ENCODE data around the gene HTR3A. TPM values are rescaled to one million over a fixed set of nuclear protein-coding genes. Genes with fewer than 3 reads are reported as not detected.

Gene HTR3A
- 0.21 TPM in 1 of 2 replicates, not detected in the other for total RNA-seq

GRCh38 chr11:113974741-113975470, at the start of gene HTR3A:
HTR3A (plus strand) TSS chr11:113975108; CDS start chr11:113975326, 218 bp downstream.

Other genes starting within 250 kb of the HTR3A start
- 18.3 and 18.8 TPM in 2 replicates for gene ZW10, start 201.4 kb upstream of the HTR3A start, total RNA-seq
- not detected in 2 replicates for gene CLDN25, start 195.3 kb upstream of the HTR3A start, total RNA-seq
- 40.9 and 43.1 TPM in 2 replicates for gene USP28, start 99.5 kb upstream of the HTR3A start, total RNA-seq
- gene HTR3B, start 70.3 kb upstream of the HTR3A start, total RNA-seq, result not detected in 2 replicates
- gene ZBTB16, start 84.6 kb downstream of the HTR3A start, total RNA-seq, result 2.4 and 8.3 TPM in 2 replicates

Data from tracheal epithelial cell (primary cell).